ENCODE data around the gene ELAVL2. TPM values are rescaled to one million over a fixed set of nuclear protein-coding genes. Genes with fewer than 3 reads are reported as not detected.

The ELAVL2 gene
- 0.23 TPM for total RNA-seq

- DNase-seq (ENCODE audit: low spot score), result peak; percentile 80
Observed at GRCh38 chr9:23826120-23826629, at the start of gene ELAVL2. ELAVL2 (minus strand) TSS chr9:23826240; CDS start chr9:23762234, 64,006 bp downstream.

- DNase-seq (ENCODE audit: low spot score), result no peak
Observed at GRCh38 chr9:23858234-23858633, 32.2 kb upstream of the ELAVL2 start.

GRCh38 chr9:23855873-23856604, 30.0 kb upstream of the ELAVL2 start:
- DNase-seq (ENCODE audit: low spot score), result no peak

- DNase-seq (ENCODE audit: low spot score), result no peak
Observed at GRCh38 chr9:23850690-23851629, 24.9 kb upstream of the ELAVL2 start.

- no peak for DNase-seq (ENCODE audit: low spot score)
Observed at GRCh38 chr9:23850242-23850689, 24.2 kb upstream of the ELAVL2 start.

GRCh38 chr9:23849379-23850035, 23.5 kb upstream of the ELAVL2 start:
- no peak for DNase-seq (ENCODE audit: low spot score)

GRCh38 chr9:23842565-23843129, 16.6 kb upstream of the ELAVL2 start:
- DNase-seq (ENCODE audit: low spot score), result no peak

- no peak for DNase-seq (ENCODE audit: low spot score)
Observed at GRCh38 chr9:23841304-23841703, 15.3 kb upstream of the ELAVL2 start.

GRCh38 chr9:23837038-23837437, 11.0 kb upstream of the ELAVL2 start:
- no peak for DNase-seq (ENCODE audit: low spot score)

- DNase-seq (ENCODE audit: low spot score), result no peak
Observed at GRCh38 chr9:23830929-23831730, 5.1 kb upstream of the ELAVL2 start.

GRCh38 chr9:23830476-23830805, 4.4 kb upstream of the ELAVL2 start:
- DNase-seq (ENCODE audit: low spot score), result no peak

GRCh38 chr9:23829580-23830475, 3.8 kb upstream of the ELAVL2 start:
- DNase-seq (ENCODE audit: low spot score), result no peak

GRCh38 chr9:23825700-23826099, 340 bp downstream of the ELAVL2 start:
- DNase-seq (ENCODE audit: low spot score), result no peak

- DNase-seq (ENCODE audit: low spot score), result no peak
Observed at GRCh38 chr9:23824830-23825591, 1.0 kb downstream of the ELAVL2 start.

GRCh38 chr9:23823986-23824829, 1.8 kb downstream of the ELAVL2 start:
- no peak for DNase-seq (ENCODE audit: low spot score)

GRCh38 chr9:23823269-23823668, 2.8 kb downstream of the ELAVL2 start:
- DNase-seq (ENCODE audit: low spot score), result no peak

GRCh38 chr9:23822261-23823169, 3.5 kb downstream of the ELAVL2 start:
- DNase-seq (ENCODE audit: low spot score), result no peak

Measured in mucosa of gallbladder (tissue), 1 donor.